ENCODE measurements around the gene KRT33A. TPM values are rescaled to one million over a fixed set of nuclear protein-coding genes. Genes with fewer than 3 reads are reported as not detected.
A peak's percentile ranks its signal among the peaks of the same experiment; 100 is the strongest.
"Not testable (repeated sequence)": the region's sequence is repeated elsewhere in the genome, so short reads cannot be mapped to it uniquely, and the experiment has no call there.

KRT33A gene
- total RNA-seq (2014; rRNA removed) = not detected in 2 replicates
- polyA plus RNA-seq (2012) = not detected

DNA sequence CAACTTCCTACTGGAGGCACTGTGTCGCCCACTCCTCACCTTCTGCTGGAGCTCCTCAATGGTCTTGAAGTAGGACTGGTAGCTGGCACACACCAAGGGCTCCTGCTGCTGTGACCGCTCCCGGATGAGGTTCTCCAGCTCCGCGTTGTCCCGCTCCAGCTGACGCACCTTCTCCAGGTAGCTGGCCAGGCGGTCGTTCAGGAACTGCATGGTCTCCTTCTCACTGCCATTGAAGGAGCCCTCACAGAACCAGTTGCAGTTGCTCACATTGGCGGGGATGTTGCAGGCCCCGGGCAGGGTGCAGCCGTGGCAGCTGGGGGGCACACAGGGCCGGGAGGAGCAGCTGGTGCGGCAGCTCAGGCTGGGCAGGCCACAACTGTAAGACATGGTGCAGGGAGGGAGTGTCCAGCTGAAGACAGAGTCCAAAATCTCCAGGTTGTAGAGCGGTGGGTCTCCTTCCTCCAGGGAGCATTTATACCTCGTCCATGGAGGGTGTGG, at the start of gene KRT33A:
TSS of gene KRT33A (minus strand) at position 448 of the 498 bp plus-strand sequence. CDS start at position 387, 61 bp downstream.
- not testable (repeated sequence) for DNase-seq (ENCODE audit: low read depth)

DNA sequence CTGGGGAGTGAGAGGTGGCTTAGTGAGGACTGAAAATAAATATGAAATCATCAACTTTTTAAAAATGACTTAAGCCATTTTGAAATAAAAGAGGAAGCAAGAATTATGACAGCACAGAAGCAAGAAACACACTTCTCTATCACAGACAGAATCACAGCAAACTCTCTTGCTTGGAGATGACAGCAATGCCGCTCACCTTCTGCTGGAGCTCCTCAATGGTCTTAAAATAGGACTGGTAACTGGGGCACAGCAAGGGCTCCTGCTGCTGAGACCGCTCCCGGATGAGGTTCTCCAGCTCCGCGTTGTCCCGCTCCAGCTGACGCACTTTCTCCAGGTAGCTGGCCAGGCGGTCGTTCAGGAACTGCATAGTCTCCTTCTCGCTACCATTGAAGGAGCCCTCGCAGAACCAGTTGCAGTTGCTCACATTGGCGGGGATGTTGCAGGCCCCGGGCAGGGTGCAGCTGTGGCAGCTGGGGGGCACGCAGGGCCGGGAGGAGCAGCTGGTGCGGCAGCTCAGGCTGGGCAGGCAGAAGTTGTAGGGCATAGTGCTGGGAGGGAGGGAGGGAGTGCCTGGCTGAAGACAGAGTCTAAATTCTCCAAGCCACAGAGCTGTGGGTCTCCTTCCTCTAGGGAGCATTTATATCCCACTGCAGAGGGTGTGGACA, 46.5 kb upstream of the KRT33A start, which contains the start of gene KRT31:
TSS of gene KRT31 (minus strand) at position 613 of the 665 bp plus-strand sequence. CDS start at position 544, 69 bp downstream.
- no peak for DNase-seq (ENCODE audit: low read depth)

DNA sequence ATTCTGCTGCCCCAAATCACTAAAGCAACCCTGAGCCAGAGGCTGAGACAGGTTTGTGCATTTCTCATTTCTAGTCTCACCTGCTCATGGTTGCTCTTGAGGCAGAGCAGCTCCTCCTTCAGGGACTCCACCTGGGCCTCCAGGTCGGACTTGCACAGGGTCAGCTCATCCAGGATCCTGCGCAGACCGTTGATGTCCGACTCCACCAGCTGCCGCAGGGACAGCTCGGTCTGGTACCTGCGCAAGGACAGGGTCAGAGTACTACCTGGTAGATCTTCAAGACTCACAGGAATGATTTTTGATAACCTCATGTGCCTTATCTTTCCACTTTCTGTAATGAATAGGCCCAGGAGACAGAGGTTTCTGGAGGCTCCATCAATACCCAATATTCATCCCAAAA, 45.7 kb upstream of the KRT33A start:
- DNase-seq (ENCODE audit: low read depth) = no peak

DNA sequence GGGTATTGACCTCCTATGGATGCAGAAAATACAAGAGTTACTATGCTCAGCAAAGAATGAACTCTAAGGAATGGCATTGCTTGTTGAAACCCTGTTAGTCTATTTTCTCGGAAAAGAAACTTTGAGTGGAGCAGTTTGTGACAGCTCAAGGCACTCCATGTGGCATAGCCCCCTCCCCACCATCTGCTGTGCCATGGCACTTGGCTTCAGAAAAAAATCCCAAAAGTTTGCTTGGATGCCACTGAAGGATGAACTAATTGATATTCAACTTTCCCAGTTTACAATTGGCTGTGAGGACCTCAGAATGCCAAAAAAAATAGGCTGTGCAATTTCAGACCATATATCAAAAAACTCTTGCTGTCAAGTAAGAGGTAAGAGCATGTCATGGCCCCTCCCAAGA, 45.0 kb upstream of the KRT33A start:
- no peak for DNase-seq (ENCODE audit: low read depth)

DNA sequence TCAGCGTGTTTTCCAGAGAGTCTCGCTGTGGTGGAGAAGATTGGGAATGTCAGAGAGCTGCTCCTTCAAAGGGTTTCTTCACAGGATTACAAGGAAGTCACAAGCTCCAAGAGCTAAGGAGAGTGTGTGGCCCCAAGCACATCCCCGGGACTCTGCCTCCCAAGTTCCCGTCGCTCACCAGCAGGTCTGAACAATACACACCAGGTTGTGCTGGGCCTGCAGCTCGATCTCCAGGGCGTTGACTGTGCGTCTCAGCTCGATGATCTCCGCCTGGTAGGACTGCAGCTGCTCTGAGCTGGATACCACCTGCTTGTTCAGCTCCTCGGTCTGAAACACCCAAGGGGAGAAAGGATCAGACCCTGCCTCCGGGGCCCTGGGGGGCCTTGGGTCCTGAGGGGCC, 44.4 kb upstream of the KRT33A start:
- DNase-seq (ENCODE audit: low read depth) = not testable (repeated sequence)

DNA sequence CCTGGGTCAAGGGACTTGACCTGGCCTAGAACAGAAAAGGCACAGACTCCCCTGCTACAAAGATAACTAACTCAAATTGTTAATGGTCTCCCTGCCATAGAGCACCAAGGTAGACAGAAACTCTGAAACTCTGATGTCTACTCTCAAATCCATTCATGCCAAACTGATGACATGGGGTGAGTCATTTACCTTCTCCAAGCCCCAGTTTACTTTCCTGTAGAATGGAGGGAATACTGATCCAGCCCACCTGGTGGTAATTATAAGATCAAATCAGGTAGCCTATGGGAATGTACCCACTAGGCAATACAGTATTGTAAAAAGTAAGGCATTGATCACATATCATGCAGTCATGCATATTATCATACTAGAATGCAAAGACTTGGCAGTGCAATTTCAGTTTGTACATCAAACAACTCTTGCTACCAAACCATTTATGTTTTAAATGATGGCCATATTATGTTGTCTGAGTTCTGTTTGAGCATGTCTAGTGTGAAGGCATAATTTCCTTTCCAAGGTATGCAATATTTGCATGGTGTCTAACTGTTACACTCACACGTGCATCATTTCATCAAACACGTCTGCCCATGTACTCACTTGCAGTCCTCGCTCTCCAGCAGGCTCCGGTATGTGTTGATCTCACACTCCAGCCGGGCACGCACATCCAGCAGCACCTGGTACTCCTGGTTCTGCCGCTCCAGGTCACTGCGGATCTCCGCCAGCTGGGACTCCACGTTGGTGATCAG, 43.8 kb upstream of the KRT33A start:
- DNase-seq (ENCODE audit: low read depth) = no peak

DNA sequence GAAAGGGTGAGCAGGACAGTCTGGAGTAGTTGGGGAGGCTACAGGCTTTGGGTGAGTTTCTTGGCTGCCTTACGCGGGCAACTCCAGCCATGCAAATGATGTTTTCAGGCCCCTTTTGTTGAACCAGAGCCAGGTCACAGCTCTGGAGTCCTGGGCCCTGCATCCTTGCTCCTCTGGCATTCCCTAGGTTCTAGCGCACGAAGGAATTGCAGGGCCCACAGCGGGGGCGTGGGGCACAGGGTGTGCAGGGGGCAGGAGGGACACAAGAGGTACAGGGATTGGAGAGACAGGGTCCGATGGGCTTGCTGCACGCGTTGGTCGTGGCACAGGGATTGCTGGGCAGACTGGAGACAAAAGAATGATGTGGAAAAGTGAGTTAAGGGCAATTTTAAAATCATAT, 43.2 kb upstream of the KRT33A start:
- no peak for DNase-seq (ENCODE audit: low read depth)

DNA sequence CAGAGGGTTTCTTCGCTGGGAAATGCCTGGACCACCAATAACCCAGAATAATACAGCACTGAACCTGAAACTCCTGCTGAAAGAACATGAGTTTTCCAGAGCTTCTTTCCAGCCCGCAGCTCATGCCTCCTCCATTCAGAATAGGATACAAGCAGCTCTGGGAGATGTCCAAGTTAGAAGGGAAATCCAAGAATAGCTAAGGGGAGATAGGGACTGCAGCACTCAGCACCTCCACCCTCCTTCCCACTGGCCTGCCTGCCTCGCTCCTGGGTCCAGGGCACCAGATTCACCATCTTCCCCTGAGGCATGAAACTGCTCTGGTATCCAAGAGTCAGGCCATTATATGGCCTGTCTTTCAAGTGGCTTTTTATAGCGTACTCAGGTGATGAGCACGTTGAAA, 42.7 kb upstream of the KRT33A start:
- no peak for DNase-seq (ENCODE audit: low read depth)

DNA sequence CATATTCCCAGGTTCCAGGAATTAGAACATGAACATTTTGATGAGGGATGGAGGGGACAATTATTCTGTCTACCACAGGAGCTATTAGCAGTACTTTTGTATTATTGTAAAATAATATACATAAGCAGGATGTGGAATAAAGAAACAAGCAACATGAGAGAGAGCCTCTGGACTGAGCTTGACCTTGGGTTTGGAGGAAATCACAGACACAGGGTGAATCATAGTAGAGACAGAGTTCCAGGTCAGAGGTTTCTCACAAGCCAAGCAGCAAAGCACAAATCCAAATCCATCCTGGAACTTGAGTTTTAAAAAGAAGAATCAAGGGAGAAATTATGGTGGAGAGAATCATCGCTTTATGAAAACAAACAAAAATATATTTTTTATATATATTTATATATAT, 41.6 kb upstream of the KRT33A start:
- peak; percentile 46 for DNase-seq (ENCODE audit: low read depth)

DNA sequence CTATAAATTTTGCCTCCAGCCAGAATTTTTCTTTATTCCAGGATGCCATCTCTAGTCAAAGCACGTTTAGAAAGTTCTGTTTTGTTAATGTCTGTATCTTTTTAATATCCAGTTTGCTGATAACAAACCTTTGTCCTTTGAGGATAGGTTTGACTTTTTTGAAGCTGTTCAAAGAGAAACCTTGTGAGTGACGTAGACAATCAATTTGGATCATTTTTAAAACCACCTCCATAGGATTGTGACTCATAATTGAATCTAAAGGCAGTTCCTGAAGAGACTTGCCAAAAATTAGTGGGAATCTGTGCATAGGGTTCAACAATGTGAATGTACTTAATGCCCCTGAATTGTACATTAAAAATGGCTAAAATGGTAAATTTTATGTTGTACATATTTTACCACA, 40.9 kb upstream of the KRT33A start:
- no peak for DNase-seq (ENCODE audit: low read depth)

DNA sequence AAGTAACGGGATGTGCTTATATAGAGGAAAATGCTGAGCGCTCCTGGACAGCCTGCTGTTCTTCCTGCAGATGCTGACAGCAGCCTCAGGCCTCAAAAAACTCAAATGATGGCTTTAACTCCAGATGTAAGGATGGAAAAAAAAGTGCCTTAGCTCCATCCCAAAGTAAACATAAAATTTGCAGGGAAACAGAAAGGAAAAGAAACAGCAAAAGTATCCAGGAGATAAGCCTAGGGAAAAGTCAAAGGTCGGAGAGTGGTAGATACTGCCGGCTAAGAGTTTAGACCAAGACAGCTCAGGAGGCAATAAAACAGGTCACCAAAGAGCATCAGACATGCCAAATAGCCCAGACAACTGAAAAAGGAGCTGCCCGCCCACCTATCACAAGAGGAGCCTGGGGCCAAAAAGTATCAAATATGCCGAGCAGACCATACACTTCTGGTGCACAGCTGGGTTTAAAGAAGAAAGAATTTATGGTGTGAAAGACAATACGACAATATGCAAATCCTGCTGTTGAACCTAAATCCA, 39.8 kb upstream of the KRT33A start:
- DNase-seq (ENCODE audit: low read depth) = no peak

DNA sequence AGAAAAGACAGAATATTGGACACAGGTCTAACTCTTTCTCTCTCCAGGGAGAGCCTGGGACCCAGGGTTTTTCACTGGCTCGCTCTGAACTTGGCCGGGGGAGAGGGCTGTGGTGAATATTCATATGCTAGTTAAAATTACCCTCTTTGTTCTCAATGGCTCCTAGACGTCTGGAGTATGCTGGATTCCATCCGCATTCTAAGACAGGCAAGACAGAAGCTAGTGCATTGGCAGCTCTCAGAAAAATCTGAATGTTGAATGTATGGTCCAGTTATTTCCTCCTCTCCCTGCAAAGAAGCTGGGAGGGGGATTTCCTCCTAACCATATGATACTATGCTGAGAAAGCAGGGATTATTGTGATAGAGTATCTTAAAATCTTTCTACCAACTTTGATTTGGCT, 37.0 kb upstream of the KRT33A start:
- DNase-seq (ENCODE audit: low read depth) = no peak

DNA sequence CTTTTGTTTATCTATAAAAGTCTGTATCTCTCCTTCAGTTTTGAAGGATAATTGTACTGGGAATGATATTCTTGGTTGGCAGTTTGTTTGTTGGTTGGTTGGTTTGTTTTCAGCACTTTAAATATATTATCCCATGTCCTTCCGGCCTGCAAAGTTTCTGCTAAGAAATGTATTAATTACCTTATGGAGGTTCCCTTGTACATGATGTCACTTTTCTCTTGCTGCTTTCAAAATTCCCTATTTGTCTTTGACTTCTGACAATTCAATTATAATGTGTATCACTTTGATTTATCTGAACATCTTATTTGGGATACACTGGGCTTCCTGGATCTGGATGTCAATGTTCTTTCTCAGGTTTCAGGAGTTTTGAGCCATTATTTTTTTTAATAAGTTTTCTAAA, 35.6 kb upstream of the KRT33A start:
- no peak for DNase-seq (ENCODE audit: low read depth)

DNA sequence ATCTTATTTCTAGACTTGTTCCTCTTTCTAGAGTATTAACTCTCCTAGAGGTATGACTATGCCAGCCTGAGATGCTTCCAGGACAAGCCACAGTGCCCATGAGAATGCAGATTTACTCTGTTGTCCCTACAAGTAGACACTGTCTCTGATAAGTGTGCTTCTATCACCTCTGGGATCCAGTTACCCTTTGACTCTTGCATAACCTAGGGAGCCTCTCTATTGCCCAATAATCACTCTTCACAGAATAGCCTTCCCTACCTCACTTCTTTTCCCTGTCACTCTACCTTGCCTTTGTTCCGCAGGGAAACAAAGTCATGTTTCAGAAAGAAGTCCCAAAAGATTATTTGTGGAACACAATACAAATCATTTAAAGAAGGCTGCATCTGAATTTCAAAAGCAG, 33.1 kb upstream of the KRT33A start:
- DNase-seq (ENCODE audit: low read depth) = no peak

DNA sequence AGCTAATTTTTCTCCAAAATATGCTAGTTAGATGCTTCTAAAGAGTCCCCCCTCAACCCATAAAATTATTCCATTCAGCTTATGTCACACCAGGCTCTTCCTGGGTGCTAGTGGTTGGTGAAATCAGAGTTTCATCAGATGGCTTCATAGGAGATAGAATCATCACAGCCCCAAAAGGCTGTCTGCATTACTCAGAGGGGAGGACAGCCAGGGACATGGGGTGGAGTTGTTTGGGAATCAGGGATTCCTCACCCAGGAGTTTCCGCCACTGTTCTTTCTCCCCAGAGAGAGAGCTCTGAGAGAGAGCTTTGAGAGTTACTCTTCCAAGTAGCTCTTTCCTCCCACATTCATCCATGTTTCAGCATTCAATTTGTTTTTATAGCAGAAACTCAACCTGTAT, 31.8 kb upstream of the KRT33A start:
- peak; percentile 28 for DNase-seq (ENCODE audit: low read depth)

DNA sequence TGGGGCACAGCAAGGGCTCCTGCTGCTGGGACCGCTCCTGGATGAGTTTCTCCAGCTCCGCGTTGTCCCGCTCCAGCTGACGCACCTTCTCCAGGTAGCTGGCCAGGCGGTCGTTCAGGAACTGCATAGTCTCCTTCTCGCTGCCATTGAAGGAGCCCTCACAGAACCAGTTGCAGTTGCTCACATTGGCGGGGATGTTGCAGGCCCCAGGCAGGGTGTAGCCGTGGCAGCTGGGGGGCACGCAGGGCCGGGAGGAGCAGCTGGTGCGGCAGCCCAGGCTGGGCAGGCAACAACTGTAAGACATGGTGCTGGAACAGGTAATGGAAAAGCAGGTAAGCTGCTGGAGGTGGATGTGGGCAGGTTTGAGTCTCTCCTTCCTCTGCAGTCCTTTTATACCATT, 31.3 kb upstream of the KRT33A start, which contains the start of gene KRT34:
TSS of gene KRT34 (minus strand) at position 364 of the 400 bp plus-strand sequence. CDS start at position 304, 60 bp downstream.
- DNase-seq (ENCODE audit: low read depth) = not testable (repeated sequence)

DNA sequence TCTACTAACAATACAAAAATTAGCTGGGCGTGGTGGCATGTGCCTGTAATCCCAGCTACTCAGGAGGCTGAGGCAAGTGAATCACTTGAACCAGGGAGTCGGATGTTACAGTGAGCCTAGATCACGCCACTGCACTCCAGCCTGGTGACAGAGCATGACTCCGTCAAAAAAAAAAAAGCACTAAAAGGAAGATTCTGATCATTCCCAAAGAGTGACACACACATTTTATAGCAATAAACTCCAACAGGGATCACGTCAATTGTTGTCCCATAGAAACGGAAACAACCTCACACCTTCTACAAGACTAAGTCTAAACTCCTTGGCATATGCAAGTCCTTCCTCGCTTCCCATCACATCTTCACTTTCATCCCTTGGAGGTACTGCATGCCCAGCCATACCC, 29.5 kb upstream of the KRT33A start:
- peak; percentile 77 for DNase-seq (ENCODE audit: low read depth)

DNA sequence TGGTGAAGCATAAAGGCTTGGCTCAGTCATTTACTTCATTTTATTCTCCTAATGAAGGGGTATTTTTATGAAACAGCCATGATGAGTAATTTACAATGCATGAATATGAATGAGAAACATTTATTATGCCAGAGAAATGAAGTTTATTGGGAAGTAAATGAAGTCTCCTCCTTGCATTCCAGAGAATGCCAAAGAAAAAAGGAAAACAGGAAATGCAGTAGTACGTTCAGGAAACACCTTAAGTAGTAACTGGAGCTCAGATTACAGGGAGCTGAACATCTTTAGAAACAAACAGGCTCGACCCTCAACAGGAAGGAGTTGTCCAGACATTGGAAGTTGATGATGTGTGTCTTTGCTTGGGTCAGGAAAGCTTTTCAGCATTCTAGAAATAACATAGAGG, 26.9 kb upstream of the KRT33A start:
- DNase-seq (ENCODE audit: low read depth) = peak; percentile 19

DNA sequence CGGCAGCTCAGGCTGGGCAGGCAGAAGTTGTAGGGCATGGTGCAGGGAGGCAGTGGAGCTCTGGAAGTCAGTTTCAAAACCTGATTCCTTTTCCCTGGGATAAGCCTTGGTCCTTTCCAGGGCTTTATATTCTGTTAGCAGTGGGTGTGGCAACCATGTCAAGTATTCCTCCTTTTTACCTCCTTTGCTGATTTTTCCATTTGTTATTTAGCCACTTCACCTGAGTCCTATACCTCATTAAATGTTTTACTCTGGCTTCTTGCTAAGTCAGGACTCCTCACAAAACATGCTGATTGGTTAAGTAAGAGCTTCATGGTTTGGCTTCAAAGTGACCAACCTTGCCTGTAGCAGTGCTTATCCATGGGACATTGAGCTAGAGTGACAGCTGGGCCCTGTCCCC, 19.1 kb upstream of the KRT33A start, which contains the start of gene KRT33B:
TSS of gene KRT33B (minus strand) at position 101 of the 400 bp plus-strand sequence. CDS start at position 38, 63 bp downstream.
- no peak for DNase-seq (ENCODE audit: low read depth)

DNA sequence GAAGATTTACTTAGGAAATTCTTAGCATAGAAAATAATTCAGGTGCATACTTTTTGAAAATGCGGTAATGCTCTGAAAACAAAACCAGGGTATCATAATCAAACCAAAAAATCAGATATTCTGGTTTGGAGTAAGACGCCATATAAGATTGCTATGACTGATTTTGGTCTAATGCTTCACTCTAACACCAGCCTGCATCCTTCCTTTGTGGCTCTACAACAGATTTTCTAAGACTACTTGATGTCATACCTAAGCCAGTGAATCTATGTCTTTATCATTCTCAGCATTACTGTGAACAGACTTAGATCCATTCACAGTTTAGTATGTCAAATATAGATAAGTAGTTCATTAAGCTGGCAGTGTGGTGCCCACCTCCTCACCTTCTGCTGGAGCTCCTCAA, 18.4 kb upstream of the KRT33A start:
- DNase-seq (ENCODE audit: low read depth) = no peak

DNA sequence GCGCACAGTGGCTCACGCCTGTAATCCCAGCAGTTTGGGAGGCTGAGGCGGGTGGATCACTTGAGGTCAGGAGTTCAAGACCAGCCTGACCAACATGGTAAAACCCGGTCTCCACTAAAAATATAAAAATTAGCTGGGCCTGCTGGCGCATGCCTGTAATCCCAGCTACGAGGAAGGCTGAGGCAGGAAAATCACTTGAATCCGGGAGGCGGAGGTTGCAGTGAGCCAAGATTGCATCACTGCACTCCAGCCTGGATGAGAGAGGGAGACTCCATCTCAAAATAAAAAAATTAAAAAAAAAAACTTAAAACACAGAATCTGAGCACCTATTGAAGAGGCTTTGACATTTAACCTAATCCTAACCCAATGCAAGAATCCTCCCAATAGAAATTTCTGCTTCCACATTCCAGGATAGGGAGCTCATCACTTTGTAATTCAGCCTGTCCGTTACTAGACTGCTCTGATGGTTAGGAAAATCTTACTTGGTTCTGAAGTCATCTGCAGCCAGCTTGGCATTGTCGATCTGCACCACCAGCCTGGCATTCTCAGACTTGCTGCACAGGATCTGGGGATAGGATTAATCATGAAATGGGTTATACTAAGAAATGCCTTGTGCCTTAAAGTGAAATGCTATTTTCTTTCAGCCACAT, 16.9 kb upstream of the KRT33A start:
- DNase-seq (ENCODE audit: low read depth) = peak; percentile 30

DNA sequence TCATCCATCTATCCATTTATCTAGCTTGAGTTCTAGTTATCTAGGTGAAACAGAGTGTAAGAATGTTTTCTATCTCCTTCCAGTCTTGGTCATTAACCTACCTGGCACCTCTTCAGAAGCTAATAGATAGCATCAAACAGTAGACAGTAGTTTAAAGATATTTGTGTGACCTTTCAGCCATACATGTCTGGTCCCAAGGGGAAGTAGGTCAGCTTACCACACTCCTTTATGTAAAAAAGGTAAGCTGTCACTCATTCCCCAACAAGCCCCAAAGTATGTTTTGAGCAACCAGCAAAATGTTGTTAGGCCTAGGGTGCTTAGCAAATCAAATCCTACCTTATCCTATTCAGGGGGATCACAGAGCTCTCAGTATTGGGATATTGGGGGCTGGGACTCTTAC, 15.4 kb upstream of the KRT33A start:
- DNase-seq (ENCODE audit: low read depth) = no peak
